Esophagus squamous epithelium (tissue), 5 donors: ENCODE measurements around the gene TMEM40. TPM values are rescaled to one million over a fixed set of nuclear protein-coding genes. Genes with fewer than 3 reads are reported as not detected.

Experiments used
- DNase-seq: peaks from one replicate; lab custom pipeline; 2025; lab: John Stamatoyannopoulos, UW
- H3K27ac ChIP-seq, 4 donors: fragments of 200-600 bp; sonication (generic); one replicate each; pipeline ENCODE4 v1.5.1; 2016 to 2019; ENCODE audit warnings: mild to moderate bottlenecking in 1 of 4
- H3K27me3 ChIP-seq, 4 donors: fragments of 200-600 bp; sonication (generic); 1 replicate in 3 of 4; 2 replicates in 1 of 4; pipeline versions ENCODE4 v1.5.1 to v1.6.0; 2017 to 2021; ENCODE audit warnings: antibody characterized with exemption in 1 of 4
- H3K36me3 ChIP-seq, 3 donors: fragments of 200-600 bp; sonication (generic); one replicate each; pipeline ENCODE4 v1.5.1; 2016 to 2019
- H3K4me1 ChIP-seq, 3 donors: fragments of 200-600 bp; sonication (generic); one replicate each; pipeline ENCODE4 v1.5.1; 2017 to 2019
- H3K4me3 ChIP-seq, 4 donors: fragments of 200-600 bp; sonication (generic); 1 replicate in 3 of 4; 2 replicates in 1 of 4; pipeline ENCODE4 v1.5.1; 2016 to 2019; ENCODE audit warnings: mild to moderate bottlenecking in 2 of 4, moderate library complexity in 1 of 4
- H3K9me3 ChIP-seq, 3 donors: fragments of 200-600 bp; sonication (generic); one replicate each; pipeline ENCODE4 v1.5.1; 2016 to 2019
- CTCF ChIP-seq, 6 experiments: fragments of 450-650 bp in 4 of 6; fragments of 200-600 bp in 2 of 6; sonication (generic) in 2 of 6; IDR thresholded peaks; one replicate each; pipeline ENCODE4 v1.5.1; 2016 to 2019; ENCODE audit warnings: antibody characterized with exemption in 6 of 6, mild to moderate bottlenecking in 4 of 6, moderate library complexity in 4 of 6
- POLR2A ChIP-seq, 4 donors: fragments of 450-650 bp; IDR thresholded peaks; one replicate each; pipeline ENCODE4 v1.6.1; 2017; ENCODE audit warnings: antibody characterized with exemption in 4 of 4, mild to moderate bottlenecking in 4 of 4, moderate library complexity in 3 of 4
- WGBS, 2 donors: methylation state at CpG; one replicate each; pipeline ENCODE4 v1.1.5; 2018; 5-methylcytosine and 5-hydroxymethylcytosine counted together
- intact Hi-C: fragments of 100-400 bp; cut with DNase I; formaldehyde crosslinking; loops from one replicate; pipeline ENCODE4 v1.15.0; 2022
- total RNA-seq, 4 donors: library from RNA; depleted of rRNA; stranded (reverse); fragments of >200 nt; gene quantifications; one replicate each; pipeline ENCODE4 v1.1.0, GENCODE V29; 2016
- donor health status: DM: yes; HTN: yes; CAD: no.

The TMEM40 gene
- total RNA-seq, 4 donors from 2014 or later: 43.9 to 79.1 (median 53.4) TPM

DNA sequence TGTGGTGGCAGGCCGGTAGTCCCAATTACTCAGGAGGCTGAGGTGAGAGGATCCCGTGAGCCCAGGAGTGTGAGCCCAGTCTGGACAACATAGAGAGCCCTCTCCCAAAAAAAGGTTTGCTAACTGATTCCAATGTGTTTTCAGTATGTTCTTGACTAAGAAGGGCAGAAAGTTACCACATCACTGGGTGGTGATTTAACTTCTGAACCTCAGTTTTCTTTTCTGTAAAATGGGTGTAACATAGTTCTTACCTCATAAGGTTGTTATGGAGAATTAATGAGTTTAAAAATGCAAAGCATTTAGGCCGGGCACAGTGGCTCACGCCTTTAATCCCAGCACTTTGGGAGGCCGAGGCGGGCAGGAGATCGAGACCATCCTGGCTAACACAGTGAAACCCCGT, 66.6 kb downstream of the TMEM40 start:
- Histone ChIP-seq H3K27ac (no peak overlapping the region), H3K9me3 (no peaks in the 10 kb centered on the region), H3K27me3 (peaks cover 0 to 4% (median 0%) of the 10 kb centered on the region in 4 donors), H3K4me1 (peaks cover 0 to 20% (median 0%) of the 10 kb centered on the region in 3 donors), H3K4me3 (no peak overlapping the region), H3K36me3 (no peaks in the 10 kb centered on the region)
- DNase-seq: no peak
- TF ChIP-seq CTCF (IDR thresholded peaks at IDR 0.05): no peak
- TF ChIP-seq POLR2A (IDR thresholded peaks at IDR 0.05): no peak
- 88 to 89% methylated on average over 8 of the region's 8 CpGs for WGBS, 2 donors
- intact Hi-C loops: no loop called here

- Histone ChIP-seq H3K4me1 (peaks cover 0 to 16% (median 0%) of the 10 kb centered on the region in 3 donors), H3K9me3 (no peaks in the 10 kb centered on the region), H3K27ac (no peak overlapping the region), H3K4me3 (no peak overlapping the region), H3K27me3 (peaks cover 0 to 4% (median 0%) of the 10 kb centered on the region in 4 donors), H3K36me3 (no peaks in the 10 kb centered on the region)
- no peak for TF ChIP-seq CTCF (IDR thresholded peaks at IDR 0.05)
- no peak for TF ChIP-seq POLR2A (IDR thresholded peaks at IDR 0.05)
- 71 to 77% methylated on average over 11 of the region's 11 CpGs for WGBS, 2 donors
- intact Hi-C loops: no loop called here
- no peak for DNase-seq
Observed at GRCh38 chr3:12689997-12690711, 68.9 kb downstream of the TMEM40 start.

GRCh38 chr3:12687948-12688347, 71.1 kb downstream of the TMEM40 start:
- Histone ChIP-seq H3K27ac (no peak overlapping the region), H3K9me3 (no peaks in the 10 kb centered on the region), H3K27me3 (peaks cover 0 to 4% (median 0%) of the 10 kb centered on the region in 4 donors), H3K36me3 (no peaks in the 10 kb centered on the region), H3K4me1 (no peaks in the 10 kb centered on the region), H3K4me3 (no peak overlapping the region)
- no peak for DNase-seq
- intact Hi-C loops: no loop called here
- TF ChIP-seq POLR2A (IDR thresholded peaks at IDR 0.05): no peak
- TF ChIP-seq CTCF (IDR thresholded peaks at IDR 0.05): no peak
- 76 to 82% methylated on average over 4 of the region's 4 CpGs for WGBS, 2 donors

GRCh38 chr3:12686096-12686495, 73.0 kb downstream of the TMEM40 start:
- peaks cover 0 to 4% (median 0%) of the 10 kb centered on the region in 4 donors for H3K27me3 ChIP-seq
- intact Hi-C loops: no loop called here
- TF ChIP-seq CTCF (IDR thresholded peaks at IDR 0.05) (no peak), POLR2A (IDR thresholded peaks at IDR 0.05) (no peak)
- DNase-seq: no peak
- H3K36me3 ChIP-seq: no peaks in the 10 kb centered on the region
- no CpG with 5 or more reads among the region's 3 CpGs for WGBS, 2 donors
- no peaks in the 10 kb centered on the region for H3K9me3 ChIP-seq
- H3K27ac ChIP-seq: no peak overlapping the region
- peaks cover 0 to 4% (median 0%) of the 10 kb centered on the region in 3 donors for H3K4me1 ChIP-seq
- H3K4me3 ChIP-seq: no peak overlapping the region

Other genes starting within 250 kb of the TMEM40 start
- gene MKRN2OS, start 213.8 kb downstream of the TMEM40 start, total RNA-seq: 1 to 10 TPM in 3 of 4 donors, under 1 TPM in 1; 0.97 to 7.6 (median 2.5) TPM
- 10 to 100 TPM; 14.6 to 28.4 (median 19.4) TPM for gene MKRN2, start 202.2 kb downstream of the TMEM40 start, total RNA-seq
- gene RAF1, start 95.1 kb downstream of the TMEM40 start, total RNA-seq: 100 to 1,000 TPM in 1 of 4 donors, 10 to 100 TPM in 3; 73.2 to 107 (median 84.2) TPM
- gene CAND2, start 37.4 kb upstream of the TMEM40 start, total RNA-seq: 1 to 10 TPM in 1 of 4 donors, under 1 TPM in 3; 0.61 to 1.7 (median 0.91) TPM
- gene RPL32, start 82.3 kb upstream of the TMEM40 start, total RNA-seq: 100 to 1,000 TPM; 657 to 937 (median 873) TPM